Right lobe of liver (tissue), 4 donors: ENCODE measurements around the gene LMO3.

Experiments
- POLR2A ChIP-seq: fragments of 450-650 bp; IDR thresholded peaks from one replicate; pipeline ENCODE4 v1.6.1; 2017; ENCODE audit warnings: antibody characterized with exemption, mild to moderate bottlenecking
- TF ChIP-seq, protein P1 (sequence below), 4 donors: fragments of 200-600 bp in 3 of 4; fragments of 450-650 bp in 1 of 4; IDR thresholded peaks; one replicate each; pipeline versions ENCODE4 v1.5.1 to v1.8.0; 2016 to 2022; ENCODE audit warnings: antibody characterized with exemption in 4 of 4, mild to moderate bottlenecking in 2 of 4
- donor health status: DM: no; HTN: no; CAD: no.
- donor health status: DM: no; HTN: no; CAD: no.
- donor health status: DM: no; HTN: yes; CAD: no.

DNA sequence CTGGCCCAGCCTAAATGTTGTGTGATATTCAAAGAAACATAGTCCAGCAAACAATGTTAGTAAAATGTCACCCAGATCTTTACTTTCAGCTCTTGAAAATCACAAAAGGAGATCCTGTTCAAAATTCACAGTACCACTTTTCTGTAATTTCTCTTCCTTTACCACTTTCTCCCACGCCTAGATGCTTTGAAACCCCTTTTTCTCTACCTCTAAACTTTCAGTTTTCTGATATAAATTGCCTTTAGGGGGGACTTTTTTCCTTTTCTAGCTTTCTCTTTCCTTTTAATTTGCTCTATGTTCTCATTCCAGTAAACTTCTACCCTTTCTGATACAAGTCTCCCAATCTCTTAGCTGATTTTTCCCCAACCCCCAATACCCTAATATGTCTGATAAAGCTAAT, 101.8 kb downstream of the LMO3 start:
- TF ChIP-seq, protein P1, sequence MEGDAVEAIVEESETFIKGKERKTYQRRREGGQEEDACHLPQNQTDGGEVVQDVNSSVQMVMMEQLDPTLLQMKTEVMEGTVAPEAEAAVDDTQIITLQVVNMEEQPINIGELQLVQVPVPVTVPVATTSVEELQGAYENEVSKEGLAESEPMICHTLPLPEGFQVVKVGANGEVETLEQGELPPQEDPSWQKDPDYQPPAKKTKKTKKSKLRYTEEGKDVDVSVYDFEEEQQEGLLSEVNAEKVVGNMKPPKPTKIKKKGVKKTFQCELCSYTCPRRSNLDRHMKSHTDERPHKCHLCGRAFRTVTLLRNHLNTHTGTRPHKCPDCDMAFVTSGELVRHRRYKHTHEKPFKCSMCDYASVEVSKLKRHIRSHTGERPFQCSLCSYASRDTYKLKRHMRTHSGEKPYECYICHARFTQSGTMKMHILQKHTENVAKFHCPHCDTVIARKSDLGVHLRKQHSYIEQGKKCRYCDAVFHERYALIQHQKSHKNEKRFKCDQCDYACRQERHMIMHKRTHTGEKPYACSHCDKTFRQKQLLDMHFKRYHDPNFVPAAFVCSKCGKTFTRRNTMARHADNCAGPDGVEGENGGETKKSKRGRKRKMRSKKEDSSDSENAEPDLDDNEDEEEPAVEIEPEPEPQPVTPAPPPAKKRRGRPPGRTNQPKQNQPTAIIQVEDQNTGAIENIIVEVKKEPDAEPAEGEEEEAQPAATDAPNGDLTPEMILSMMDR (IDR thresholded peaks at IDR 0.05): no peak
- no peak for TF ChIP-seq POLR2A
